CD4-positive, alpha-beta T cell (primary cell): ENCODE results near the gene PTPRE. TPM values are rescaled to one million over a fixed set of nuclear protein-coding genes. Genes with fewer than 3 reads are reported as not detected.

Experiments used
- ATAC-seq: fragments of 200-7000 bp; cut with Tn5 transposase; one replicate; pipeline ENCODE4 v1.10.0; 2022; ENCODE audit warnings: mild to moderate bottlenecking; ENCODE audit not compliant: poor library complexity
- CTCF ChIA-PET: fragments of 350-600 bp; sonication (Branson Sonifier 250); formaldehyde crosslinking; loops from one replicate; lab custom pipeline; 2021; ENCODE audit warnings: antibody characterized with exemption, inconsistent platforms; lab: Charles Lee
- POLR2A ChIA-PET: fragments of 350-600 bp; sonication (Branson Sonifier 250); formaldehyde crosslinking; loops from one replicate; lab custom pipeline; 2021; ENCODE audit warnings: antibody characterized with exemption, inconsistent platforms; lab: Charles Lee
- DNase-seq, 14 experiments: peaks; one replicate each; pipeline ENCODE4 v3.0.0-alpha.2; 2013 to 2020; ENCODE audit warnings: mixed read lengths in 2 of 14
- H3K27ac ChIP-seq, 2 donors: one replicate each; pipeline versions ENCODE4 v1.5.1 to v1.7.0; 2013; ENCODE audit warnings: low read length in 2 of 2, low read depth in 1 of 2, mild to moderate bottlenecking in 1 of 2
- H3K27me3 ChIP-seq, 2 experiments: 1 replicate in 1 of 2; 2 replicates in 1 of 2; pipeline versions ENCODE4 v1.6.1 to v1.7.0; 2013; ENCODE audit warnings: low read length in 2 of 2, control low read depth in 1 of 2, mild to moderate bottlenecking in 1 of 2, moderate library complexity in 1 of 2; ENCODE audit not compliant: insufficient read depth in 2 of 2, control insufficient read depth in 1 of 2
- H3K36me3 ChIP-seq: one replicate; pipeline ENCODE4 v1.6.1; 2013; ENCODE audit warnings: low read length, control low read depth; ENCODE audit not compliant: insufficient read depth
- H3K4me1 ChIP-seq: one replicate; pipeline ENCODE4 v1.6.1; 2013; ENCODE audit warnings: low read length, control low read depth; ENCODE audit not compliant: insufficient read depth
- H3K4me3 ChIP-seq: one replicate; pipeline ENCODE4 v1.5.1; 2013; ENCODE audit warnings: mild to moderate bottlenecking, low read length, moderate library complexity
- H3K9me3 ChIP-seq, 2 experiments: 1 replicate in 1 of 2; 2 replicates in 1 of 2; pipeline versions ENCODE4 v1.6.1 to v1.7.0; 2013; ENCODE audit warnings: low read length in 2 of 2, mild to moderate bottlenecking in 2 of 2, control low read depth in 1 of 2, moderate library complexity in 1 of 2; ENCODE audit not compliant: control insufficient read depth in 1 of 2, insufficient read depth in 1 of 2
- H3K27ac Mint-ChIP-seq: one replicate; pipeline ENCODE4 v1.8.0; 2020; ENCODE audit warnings: mixed read lengths
- H3K27me3 Mint-ChIP-seq: one replicate; pipeline ENCODE4 v1.8.0; 2021; ENCODE audit warnings: mixed read lengths
- H3K36me3 Mint-ChIP-seq: one replicate; pipeline ENCODE4 v1.8.0; 2021; ENCODE audit warnings: low read depth, mixed read lengths
- H3K4me1 Mint-ChIP-seq: one replicate; pipeline ENCODE4 v1.8.0; 2021; ENCODE audit warnings: low read depth, mixed read lengths
- H3K4me3 Mint-ChIP-seq: one replicate; pipeline ENCODE4 v1.8.0; 2020; ENCODE audit warnings: mild to moderate bottlenecking, mixed read lengths
- H3K9me3 Mint-ChIP-seq: one replicate; pipeline ENCODE4 v1.8.0; 2020; ENCODE audit warnings: mixed read lengths
- intact Hi-C, 2 experiments: fragments of 100-400 bp; cut with DNase I in 1 of 2; cut with micrococcal nuclease in 1 of 2; formaldehyde crosslinking; loops; one replicate each; pipeline versions ENCODE4 v1.15.1 to v1.9.0; 2023 to 2025; cut with DNase I, micrococcal nuclease
- total RNA-seq, 174 experiments: library from RNA in 2 of 174; stranded (reverse) in 2 of 174; gene quantifications; one replicate each; pipeline ENCODE4 v1.2.3 and lab custom pipeline; 2021 to 2026
- TF ChIP-seq, protein P1 (sequence below): fragments of 200-600 bp; IDR thresholded peaks from one replicate; pipeline ENCODE4 v1.8.0; 2022; ENCODE audit warnings: antibody characterized with exemption, mild to moderate bottlenecking

The PTPRE gene
- total RNA-seq, 2 experiments from 2014 or later = 47.6 to 55.1 TPM

GRCh38 chr10:127935071-127935561, 28.2 kb downstream of the PTPRE start:
- H3K9me3 Mint-ChIP-seq = no peaks in the 10 kb centered on the region
- no peak overlapping the region for H3K27ac ChIP-seq
- H3K9me3 ChIP-seq = peaks cover 0 to 6% of the 10 kb centered on the region in 2 experiments
- no peaks in the 10 kb centered on the region for H3K36me3 Mint-ChIP-seq
- CTCF ChIA-PET = no interaction called here
- H3K4me1 Mint-ChIP-seq = no peaks in the 10 kb centered on the region
- no peak overlapping the region for H3K4me3 Mint-ChIP-seq
- DNase-seq (no peak), ATAC-seq (no peak)
- no peak overlapping the region for H3K27ac Mint-ChIP-seq
- H3K4me3 ChIP-seq = no peak overlapping the region
- no peaks in the 10 kb centered on the region for H3K36me3 ChIP-seq
- POLR2A ChIA-PET = no interaction called here
- intact Hi-C loops = no loop called here
- no peaks in the 10 kb centered on the region for H3K4me1 ChIP-seq
- H3K27me3 ChIP-seq = no peaks in the 10 kb centered on the region
- peaks cover 14% of the 10 kb centered on the region for H3K27me3 Mint-ChIP-seq
- TF ChIP-seq, protein P1, sequence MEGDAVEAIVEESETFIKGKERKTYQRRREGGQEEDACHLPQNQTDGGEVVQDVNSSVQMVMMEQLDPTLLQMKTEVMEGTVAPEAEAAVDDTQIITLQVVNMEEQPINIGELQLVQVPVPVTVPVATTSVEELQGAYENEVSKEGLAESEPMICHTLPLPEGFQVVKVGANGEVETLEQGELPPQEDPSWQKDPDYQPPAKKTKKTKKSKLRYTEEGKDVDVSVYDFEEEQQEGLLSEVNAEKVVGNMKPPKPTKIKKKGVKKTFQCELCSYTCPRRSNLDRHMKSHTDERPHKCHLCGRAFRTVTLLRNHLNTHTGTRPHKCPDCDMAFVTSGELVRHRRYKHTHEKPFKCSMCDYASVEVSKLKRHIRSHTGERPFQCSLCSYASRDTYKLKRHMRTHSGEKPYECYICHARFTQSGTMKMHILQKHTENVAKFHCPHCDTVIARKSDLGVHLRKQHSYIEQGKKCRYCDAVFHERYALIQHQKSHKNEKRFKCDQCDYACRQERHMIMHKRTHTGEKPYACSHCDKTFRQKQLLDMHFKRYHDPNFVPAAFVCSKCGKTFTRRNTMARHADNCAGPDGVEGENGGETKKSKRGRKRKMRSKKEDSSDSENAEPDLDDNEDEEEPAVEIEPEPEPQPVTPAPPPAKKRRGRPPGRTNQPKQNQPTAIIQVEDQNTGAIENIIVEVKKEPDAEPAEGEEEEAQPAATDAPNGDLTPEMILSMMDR = no peak

- TF ChIP-seq, protein P1 = no peak
- no peak for DNase-seq
- peaks cover 14% of the 10 kb centered on the region for H3K27me3 Mint-ChIP-seq
- ChIA-PET POLR2A (no interaction called here), CTCF (no interaction called here)
- ATAC-seq = no peak
- H3K27ac Mint-ChIP-seq = no peak overlapping the region
- no peaks in the 10 kb centered on the region for H3K36me3 Mint-ChIP-seq
- H3K4me1 ChIP-seq = no peaks in the 10 kb centered on the region
- no peak overlapping the region for H3K4me3 Mint-ChIP-seq
- H3K4me1 Mint-ChIP-seq = no peaks in the 10 kb centered on the region
- no peaks in the 10 kb centered on the region for H3K27me3 ChIP-seq
- no peak overlapping the region for H3K4me3 ChIP-seq
- no peaks in the 10 kb centered on the region for H3K36me3 ChIP-seq
- H3K9me3 ChIP-seq = peaks cover 0 to 6% of the 10 kb centered on the region in 2 experiments
- intact Hi-C loops = no loop called here
- no peak overlapping the region for H3K27ac ChIP-seq
- no peaks in the 10 kb centered on the region for H3K9me3 Mint-ChIP-seq
Measured at GRCh38 chr10:127937069-127937468, 30.2 kb downstream of the PTPRE start.

GRCh38 chr10:127937915-127938463, 31.1 kb downstream of the PTPRE start:
- ATAC-seq = no peak
- no peaks in the 10 kb centered on the region for H3K36me3 ChIP-seq
- H3K9me3 ChIP-seq = no peaks in the 10 kb centered on the region
- Mint-ChIP-seq H3K9me3 (no peaks in the 10 kb centered on the region), H3K4me3 (no peak overlapping the region), H3K27me3 (peaks cover 14% of the 10 kb centered on the region), H3K36me3 (no peaks in the 10 kb centered on the region), H3K4me1 (peaks cover 7% of the 10 kb centered on the region), H3K27ac (no peak overlapping the region)
- no peak for DNase-seq
- no peak overlapping the region for H3K4me3 ChIP-seq
- peaks cover 3% of the 10 kb centered on the region for H3K4me1 ChIP-seq
- TF ChIP-seq, protein P1 = no peak
- H3K27me3 ChIP-seq = no peaks in the 10 kb centered on the region
- ChIA-PET CTCF (no interaction called here), POLR2A (no interaction called here)
- intact Hi-C loops = no loop called here
- H3K27ac ChIP-seq = no peak overlapping the region
